GM18861 (cell line): Measurements from ENCODE around the gene NSD2.
A peak's percentile ranks its signal among the peaks of the same experiment; 100 is the strongest.
"Not testable (repeated sequence)": the region's sequence is repeated elsewhere in the genome, so short reads cannot be mapped to it uniquely, and the experiment has no call there.

Experiments used
- ATAC-seq: cut with Tn5 transposase; IDR thresholded peaks from one replicate; pipeline ENCODE4 v1.9.1; 2021; ENCODE audit not compliant: unreplicated experiment

Gene NSD2

DNA sequence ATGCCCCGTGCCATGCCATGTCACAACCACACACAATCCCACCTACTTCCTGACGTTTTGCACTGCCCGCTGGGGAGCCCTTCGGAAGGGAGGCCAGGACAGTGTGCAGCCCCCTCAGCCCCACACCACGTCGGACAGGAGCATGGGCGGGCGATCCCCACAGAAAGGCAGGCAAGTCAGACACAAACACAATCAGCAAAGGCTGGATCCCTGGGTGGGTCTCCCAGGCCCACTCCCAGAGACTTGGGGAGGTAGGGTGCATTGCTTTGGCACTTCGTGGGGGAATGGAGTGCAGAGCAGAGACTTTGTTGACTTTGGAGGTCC lies 29.3 kb upstream of the NSD2 start:
- no peak for ATAC-seq

DNA sequence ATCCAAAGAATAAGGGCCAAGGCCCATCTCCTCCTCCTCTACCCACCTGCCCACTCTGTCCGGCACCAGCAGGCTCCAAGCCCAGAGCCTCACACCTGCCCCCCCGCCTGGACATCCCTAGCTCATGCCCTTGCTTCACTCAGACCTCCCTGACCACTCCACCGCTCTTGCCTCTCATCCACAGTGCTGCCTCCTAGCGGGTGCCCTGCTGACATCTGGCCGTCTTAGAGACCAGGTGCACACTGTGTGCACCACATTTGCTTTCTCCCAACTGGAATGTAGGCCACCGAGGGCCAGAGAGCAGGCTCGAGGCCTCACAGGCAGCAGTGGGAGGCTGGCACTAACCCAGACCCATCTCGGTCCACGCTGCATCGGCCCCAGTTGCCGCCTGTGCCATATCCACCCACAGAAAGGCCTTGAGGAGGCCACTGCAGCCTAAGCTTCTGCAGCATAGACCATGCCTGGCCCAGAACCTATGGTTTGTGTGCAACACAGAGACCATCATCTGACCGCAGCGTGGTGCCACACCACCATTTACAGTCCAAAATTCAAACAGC lies 28.8 kb upstream of the NSD2 start:
- ATAC-seq, result no peak

DNA sequence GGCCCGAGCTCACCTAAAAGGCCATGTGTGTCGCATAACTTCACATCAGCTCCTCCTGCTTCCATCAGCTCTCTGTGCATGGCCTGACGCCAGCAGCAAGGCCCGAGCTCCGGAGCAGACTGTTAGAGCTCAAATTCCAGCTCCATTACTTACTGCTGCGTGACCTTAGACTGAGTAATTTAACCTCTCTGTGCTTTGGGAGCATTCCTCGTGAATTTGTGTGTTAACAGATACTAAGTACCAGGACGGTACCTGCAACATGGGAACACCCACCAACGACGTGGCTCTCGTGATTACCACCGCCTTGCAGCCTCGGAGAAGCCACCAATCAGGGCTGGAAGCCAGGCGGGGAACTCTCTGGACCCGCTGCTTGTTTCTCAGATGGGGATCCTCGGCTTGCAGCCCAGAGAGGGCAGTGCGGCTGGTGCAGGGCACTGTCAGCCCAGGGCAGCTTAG lies 28.2 kb upstream of the NSD2 start:
- ATAC-seq, result no peak

DNA sequence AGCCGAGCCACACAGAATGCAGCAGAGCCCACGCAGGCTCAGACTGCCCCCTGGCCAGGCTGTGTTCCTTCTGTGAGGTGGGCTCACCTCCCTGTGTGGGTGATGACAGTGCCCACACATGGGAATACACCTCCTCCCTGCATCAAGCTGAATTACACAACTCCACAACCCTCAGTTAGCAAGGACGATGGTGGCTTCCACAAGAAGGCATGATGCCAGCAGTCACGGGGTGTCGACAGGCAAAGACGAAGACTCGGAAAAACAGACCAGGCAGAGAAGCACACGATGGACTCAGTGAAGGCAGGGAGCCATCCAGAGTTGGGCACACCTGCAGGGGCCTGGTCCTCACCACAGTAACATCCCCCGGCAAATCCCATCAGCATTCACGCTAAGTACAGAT lies 27.3 kb upstream of the NSD2 start:
- ATAC-seq, result no peak

DNA sequence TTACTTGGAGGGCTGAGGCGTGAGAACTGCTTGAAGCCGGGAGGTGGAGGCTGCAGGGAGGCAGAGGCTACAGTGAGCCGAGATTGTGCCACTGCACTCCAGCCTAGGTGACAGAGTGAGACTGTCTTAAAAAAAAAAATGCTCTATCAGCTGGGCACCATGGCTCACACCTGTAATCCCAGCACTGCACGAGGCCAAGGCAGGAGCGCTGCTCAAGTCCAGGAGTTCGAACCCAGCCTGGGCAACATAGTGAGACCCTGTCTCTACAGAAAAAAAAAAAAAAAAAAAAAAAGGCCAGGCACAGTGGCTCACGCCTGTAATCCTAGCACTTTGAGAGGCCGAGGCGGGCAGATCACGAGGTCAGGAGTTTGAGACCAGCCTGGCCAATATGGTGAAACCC lies 26.6 kb upstream of the NSD2 start:
- not testable (repeated sequence) for ATAC-seq

DNA sequence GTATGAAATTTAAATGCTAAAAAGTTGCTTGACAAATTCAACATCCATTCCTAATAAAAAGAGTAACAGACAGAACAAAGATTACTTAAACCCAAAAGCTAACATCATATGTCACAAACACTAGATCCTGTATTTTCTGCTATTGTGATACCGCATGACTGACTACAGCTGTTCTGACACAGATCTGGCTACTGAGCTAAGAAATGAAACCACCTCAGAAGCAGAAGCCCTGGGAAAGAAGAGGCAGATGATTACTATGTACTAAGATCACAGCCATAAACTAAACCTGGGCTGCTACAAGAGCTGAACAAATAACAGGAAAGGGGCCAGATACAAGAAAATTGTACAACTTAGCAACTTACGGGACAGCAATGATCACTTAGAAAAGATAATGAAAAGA lies 24.6 kb upstream of the NSD2 start:
- no peak for ATAC-seq

DNA sequence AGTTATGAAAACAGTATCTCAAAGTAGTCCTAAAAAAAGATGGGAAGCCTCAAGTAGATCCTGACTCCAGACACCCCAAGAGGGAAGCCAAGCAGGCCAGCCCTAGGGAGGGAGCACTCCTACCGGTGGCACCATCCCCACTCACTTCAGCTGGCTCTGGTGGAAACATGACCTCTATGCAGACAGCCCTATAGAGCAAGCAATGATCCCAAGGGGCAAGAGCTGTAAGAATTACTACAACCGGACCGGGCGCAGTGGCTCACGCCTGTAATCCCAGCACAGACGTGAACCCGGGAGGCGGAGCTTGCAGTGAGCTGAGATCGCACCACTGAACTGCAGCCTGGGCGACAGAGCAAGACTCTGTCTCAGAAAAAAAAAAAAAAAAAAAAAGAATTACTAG lies 20.9 kb upstream of the NSD2 start:
- no peak for ATAC-seq

DNA sequence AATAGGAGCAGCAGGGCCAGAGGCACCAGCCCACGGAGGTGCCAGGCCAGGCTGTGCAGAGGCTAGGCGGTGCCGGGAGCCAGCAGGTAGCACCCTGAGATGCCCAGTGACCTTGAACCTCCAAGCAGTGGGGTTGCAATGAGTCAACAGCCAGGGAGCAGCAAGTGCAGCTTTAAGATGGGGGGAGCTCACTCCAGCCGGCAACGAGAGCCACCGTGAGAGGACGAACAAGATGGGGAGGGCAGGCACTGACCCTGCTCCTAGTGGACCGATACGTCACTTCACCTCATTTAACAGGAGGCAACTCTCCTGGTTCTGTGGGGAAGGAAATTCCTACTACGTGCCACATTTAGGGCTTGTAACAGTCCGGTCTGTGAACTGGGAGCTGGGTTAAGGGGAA lies 20.0 kb upstream of the NSD2 start:
- no peak for ATAC-seq

DNA sequence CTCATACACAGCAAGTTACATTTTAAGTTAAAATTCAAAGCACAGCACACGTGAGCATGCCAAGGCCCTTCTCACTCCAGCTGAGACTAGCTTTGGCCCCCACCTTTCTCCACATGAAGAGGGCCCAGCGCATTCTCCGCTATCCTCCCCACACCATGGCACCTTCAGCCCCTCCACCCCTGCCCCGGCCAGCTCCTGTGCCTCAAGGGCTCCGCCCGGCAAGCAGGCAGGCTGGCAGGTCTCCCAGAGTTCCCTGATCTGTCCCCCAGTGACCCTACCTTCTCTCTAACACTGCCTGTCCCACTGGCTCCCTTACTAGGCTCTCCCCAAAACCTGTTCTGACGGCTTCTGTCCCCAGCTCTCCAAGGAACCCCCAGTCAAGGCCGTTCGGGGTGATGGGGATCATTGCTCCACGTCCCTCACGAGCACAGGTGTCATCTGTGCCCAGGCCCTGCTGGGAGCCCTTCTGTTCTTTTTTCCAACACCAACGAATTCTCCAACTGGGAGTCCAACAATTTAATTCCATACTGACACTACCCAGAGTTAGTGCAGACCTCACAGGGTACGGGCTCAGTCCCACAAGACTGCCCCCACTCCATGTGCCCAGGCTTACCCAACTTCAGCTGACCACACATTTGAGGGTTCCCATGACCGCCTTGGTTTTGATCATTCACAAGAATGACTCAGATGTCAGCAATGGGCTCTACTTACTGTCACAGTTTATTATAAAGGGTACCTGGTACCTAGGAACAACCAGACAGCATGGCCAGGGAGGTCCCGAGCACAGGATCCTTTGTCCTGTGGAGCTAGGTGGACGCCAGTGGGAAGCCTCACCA lies 19.4 kb upstream of the NSD2 start:
- ATAC-seq, result no peak

DNA sequence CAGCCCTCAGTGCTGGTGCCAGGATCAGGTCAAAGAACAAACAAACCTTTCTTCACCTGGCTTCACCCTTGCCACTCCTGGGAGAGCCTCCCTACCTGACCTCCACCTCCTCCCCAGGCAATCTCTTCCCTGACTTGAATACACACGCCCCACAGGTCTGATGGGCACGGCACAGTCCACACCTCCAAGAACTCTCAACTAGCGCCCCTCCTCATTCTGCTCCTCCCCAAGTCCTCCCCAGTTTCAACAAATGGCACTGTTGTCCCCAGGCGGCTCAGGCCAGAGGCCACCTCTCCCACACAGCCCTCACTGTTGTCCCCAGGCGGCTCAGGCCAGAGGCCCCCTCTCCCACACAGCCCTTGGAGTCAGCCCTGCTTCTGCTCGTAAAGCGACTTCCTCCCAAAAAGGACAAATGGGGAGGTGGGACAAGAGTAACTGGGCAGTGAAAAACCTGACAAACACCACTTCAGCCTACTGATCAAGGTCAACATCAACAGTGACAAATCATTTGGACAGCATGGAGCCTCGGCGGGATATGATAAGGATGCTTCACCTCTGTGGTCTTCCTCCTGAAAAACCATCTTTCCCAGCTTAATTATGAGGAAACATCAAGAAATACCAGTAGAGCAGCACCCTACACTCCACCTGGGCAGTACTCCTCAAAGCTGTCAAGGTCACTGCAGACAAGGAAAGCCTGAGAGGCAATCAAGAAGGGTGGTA lies 18.1 kb upstream of the NSD2 start:
- no peak for ATAC-seq

DNA sequence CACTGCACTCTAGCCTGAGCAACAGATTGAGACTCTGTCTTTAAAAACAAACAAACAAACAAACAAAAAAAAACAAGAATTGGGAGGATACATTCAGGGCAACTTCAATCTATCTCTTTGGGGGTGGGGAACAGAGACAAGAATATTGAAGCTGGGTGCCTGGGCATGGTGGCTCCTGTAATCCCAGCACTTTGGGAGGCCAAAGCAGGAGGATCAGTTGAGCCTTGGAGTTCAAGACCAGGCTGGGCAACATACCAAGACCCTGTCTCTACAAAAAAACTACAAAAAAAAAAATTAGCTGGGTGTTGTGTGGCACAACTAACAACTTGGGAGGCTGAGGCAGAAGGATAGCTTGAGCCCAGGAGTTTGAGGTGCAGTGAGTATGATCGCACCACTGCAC lies 16.4 kb upstream of the NSD2 start:
- ATAC-seq, result no peak

DNA sequence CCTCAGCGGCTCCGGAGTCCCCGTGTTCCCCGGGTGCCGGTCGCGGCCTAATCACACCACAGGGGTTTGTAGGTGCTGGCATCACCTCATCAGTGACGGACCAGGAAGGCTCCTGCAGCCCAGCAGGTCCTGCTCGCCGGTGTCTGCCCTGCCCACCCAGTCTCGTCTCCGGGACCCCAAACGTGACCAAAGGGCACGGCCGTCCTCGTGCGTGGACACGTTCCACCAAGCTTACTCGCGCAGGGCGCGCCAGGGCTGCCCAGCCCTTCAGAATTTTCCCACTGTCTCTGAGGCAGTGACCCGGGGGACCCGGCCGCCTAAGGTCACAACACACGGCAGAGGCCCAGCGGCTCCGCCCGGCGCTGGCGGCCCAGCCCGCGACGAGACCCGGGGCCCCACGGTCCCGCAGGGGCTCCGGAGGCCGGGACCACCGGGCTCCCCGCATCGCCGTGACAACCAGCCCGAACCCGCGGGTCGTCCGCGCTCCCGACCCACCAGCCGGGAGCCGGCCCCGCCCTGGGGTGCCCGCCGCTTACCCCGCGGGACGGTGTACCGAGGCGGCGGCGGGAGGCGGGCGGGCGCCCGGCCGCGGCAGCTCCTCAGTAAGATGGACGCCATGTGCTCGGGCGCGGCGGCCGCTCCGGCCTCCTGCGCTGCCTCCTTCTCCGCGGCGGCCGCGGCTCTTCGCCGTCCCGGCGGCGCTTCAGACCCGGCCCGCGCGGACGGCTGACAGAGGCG lies 15.7 kb upstream of the NSD2 start:
- no peak for ATAC-seq

DNA sequence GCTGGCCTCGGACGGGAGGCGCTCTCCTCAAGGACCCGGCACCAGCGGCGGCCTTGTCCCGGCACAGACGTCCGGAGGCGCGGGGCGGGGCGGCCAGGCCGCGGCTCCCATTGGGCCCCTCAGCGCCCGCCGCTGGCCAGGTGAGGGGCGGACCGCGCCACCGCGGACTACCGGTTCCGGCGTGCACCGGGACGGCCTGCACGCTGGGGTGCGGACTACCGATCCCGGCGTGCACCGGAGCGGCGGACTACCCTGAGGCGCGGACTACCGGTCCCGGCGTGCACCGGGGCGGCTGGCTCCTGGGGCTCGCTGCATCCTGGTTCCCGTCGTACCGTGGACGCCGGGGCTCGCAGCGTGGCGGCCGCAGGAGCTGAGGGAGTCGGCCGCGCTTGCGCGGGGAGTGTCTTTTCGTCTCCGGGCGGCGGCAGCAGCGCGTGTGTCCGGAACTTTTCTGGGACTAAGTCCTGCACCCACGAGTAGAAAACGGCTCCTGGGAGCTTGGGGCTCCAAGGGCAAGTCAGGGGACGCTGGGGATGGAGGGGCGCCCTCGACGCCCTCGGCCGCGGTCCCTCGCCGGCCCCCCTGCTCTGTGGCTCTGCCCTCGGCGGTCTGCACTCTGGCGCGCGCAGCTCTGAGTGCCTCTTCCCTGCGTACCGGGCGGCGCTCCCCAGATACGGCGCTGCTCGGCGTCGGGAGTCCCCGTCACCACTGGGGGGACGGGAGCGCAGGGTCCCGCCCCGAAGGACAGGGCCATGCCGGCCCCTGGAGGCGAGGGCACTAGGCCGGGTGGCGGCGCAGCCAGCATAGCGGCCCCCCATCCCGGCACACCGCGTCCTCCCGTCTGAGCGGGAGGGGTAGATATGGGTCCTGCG lies 14.9 kb upstream of the NSD2 start, which contains the start of gene LETM1:
TSS of gene LETM1 (minus strand) at position 86 of the 872 bp plus-strand sequence. CDS start 206 bp downstream, outside the sequence.
- ATAC-seq, result peak; percentile 75

DNA sequence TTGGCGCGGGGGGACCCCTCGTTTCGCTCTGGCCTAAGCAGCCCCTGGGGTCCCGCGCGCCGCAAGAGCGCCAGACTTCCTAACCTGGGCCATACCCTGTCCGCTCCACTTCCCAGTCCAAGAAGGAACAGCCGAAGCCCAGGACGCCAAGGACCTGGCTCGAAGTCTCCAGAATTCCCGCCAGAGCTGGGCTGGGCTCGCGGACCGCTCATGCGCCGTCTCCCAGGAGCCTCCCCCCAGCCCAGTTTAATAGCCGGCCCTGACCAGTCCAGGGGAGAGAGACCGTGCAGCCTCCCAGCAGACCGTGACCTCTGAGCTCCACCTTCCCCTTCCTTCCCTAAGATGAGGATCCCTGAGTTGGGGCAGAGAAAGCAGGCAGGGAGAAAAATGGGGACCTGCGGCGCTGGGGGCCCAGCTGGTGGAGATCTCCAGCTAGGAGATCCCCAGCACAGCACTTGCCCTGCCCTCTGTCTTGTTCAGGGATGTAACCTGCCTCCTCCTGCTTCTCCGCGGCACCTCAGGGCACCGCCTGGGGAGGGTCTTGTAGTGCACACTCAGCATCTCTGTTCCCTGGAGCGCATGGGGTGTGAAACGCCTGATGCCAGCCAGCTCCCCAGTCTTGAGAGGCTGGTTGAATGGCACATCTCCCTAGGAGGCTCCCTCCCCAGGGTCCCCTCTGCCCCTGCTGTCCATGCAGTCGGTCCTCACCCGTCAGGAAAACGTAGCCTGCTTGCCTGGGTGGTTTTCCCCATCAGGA lies 14.1 kb upstream of the NSD2 start:
- no peak for ATAC-seq

DNA sequence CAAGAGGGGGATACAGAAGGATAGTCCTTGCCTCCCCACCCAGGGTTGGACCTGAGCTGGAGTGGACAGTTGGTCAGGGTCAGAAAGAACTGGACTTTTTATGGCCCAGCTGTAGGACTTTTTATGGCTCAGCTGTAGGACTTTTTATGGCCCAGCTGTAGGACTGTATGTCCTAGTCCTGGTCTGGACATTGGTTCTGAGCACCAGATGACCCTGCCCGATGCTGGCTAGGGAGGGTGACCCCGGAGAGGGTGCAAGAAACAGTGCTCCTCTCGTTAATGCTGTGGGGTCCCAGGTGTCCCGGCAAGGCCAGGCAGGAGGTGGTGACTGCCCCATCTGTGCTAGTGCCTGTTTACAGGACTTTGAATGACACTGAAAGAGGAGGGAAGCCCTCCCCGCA lies 13.3 kb upstream of the NSD2 start:
- no peak for ATAC-seq

DNA sequence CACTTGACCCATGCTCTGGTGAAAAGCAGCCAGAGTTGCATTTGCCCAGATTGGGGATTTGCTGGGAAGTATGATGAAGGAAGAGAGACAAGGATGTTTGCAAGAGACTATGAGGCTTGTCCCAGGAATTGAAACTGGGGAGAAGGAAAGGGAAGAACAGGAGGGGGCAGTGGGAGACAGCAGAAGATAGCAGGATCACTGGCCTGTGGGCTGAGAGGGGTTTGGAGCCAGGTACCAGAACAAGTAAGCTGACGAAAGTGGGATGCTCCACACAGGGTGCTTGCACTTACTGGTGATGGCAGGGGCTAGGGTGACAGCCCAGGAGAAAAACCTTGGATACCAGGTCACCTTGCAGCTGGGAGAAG lies 11.8 kb upstream of the NSD2 start:
- no peak for ATAC-seq

DNA sequence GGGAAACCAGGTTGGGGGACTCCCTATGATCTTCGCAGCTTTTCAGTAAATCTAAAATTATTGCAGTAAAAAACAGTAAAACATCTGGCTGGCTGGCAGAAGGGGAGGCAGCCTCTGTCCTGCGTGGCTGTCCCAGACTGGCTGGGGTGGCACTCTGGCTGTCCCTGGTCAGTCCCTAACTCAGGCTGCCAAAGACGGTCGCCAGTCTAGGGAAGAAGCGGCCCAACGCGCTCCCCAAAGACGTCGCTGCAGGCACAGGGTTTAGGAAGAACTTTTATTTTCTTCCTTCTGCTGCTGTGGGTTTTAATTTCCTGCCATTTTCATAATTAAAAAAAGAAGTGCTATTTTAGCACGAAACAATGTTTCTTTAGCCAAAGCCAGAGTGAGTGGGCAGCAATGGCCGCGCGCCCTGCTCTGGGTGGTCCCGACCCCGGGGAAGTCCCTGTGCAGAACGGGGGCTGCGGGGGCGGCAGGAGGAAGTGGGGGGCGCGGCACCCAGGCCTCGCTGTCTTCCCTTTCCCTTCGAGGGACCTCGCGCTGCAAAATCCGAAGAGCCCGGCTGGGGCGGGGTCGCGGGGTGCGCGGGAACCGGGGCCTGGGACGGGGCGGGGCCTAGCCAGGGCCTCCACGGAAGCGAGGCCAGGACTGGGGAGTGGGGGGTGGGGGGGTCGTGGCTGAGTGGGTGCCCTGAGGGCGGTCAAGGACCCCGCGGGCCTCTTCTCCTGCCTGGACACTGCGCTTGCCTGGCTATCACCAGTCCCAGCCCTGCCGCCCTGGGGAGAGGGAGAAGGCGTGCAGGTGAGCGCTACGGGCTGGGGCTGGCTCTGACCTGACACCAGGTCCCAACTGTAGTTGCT lies 8.9 kb upstream of the NSD2 start:
- no peak for ATAC-seq

DNA sequence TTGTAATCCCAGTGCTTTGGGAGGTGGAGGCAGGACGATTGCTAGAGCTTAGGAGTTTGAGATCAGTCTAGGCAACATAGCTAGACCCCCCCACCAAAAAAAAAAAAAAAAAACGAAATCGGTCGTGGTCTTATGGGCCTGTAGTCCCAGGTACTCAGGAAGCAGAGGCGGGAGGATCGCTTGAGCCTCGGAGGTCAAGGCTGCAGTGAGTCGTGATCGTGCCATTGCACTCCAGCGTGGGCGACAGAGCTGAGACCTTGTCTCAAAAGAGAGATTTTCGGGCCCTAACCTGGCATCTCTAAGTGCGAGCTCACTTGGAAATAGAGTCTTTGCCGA lies 8.3 kb upstream of the NSD2 start:
- ATAC-seq, result no peak
